ENCODE results near the gene QRSL1. TPM values are rescaled to one million over a fixed set of nuclear protein-coding genes. Genes with fewer than 3 reads are reported as not detected.
"Not testable (repeated sequence)": the region's sequence is repeated elsewhere in the genome, so short reads cannot be mapped to it uniquely, and the experiment has no call there.

QRSL1 gene
- total RNA-seq, 1 donor, result 12.5 TPM

GRCh38 chr6:106617302-106617701, 12.1 kb upstream of the QRSL1 start:
- no peak overlapping the region for H3K4me3 ChIP-seq (ENCODE audit: low read length)
- H3K9me3 ChIP-seq (ENCODE audit: low read depth, low read length), result no peaks in the 10 kb centered on the region
- no peaks in the 10 kb centered on the region for H3K4me1 ChIP-seq (ENCODE audit: insufficient read depth, low read length)
- no peaks in the 10 kb centered on the region for H3K27me3 ChIP-seq (ENCODE audit: insufficient read depth, low read length)

GRCh38 chr6:106617857-106618256, 11.5 kb upstream of the QRSL1 start:
- H3K4me1 ChIP-seq (ENCODE audit: insufficient read depth, low read length), result no peaks in the 10 kb centered on the region
- no peak overlapping the region for H3K4me3 ChIP-seq (ENCODE audit: low read length)
- no peaks in the 10 kb centered on the region for H3K9me3 ChIP-seq (ENCODE audit: low read depth, low read length)
- no peaks in the 10 kb centered on the region for H3K27me3 ChIP-seq (ENCODE audit: insufficient read depth, low read length)

- no peaks in the 10 kb centered on the region for H3K4me1 ChIP-seq (ENCODE audit: insufficient read depth, low read length)
- H3K9me3 ChIP-seq (ENCODE audit: low read depth, low read length), result no peaks in the 10 kb centered on the region
- no peaks in the 10 kb centered on the region for H3K27me3 ChIP-seq (ENCODE audit: insufficient read depth, low read length)
- H3K4me3 ChIP-seq (ENCODE audit: low read length), result no peak overlapping the region
Measured at GRCh38 chr6:106618324-106618723, 11.1 kb upstream of the QRSL1 start.

- H3K4me3 ChIP-seq (ENCODE audit: low read length), result no peak overlapping the region
- H3K9me3 ChIP-seq (ENCODE audit: low read depth, low read length), result no peaks in the 10 kb centered on the region
- H3K4me1 ChIP-seq (ENCODE audit: insufficient read depth, low read length), result no peaks in the 10 kb centered on the region
- H3K27me3 ChIP-seq (ENCODE audit: insufficient read depth, low read length), result no peaks in the 10 kb centered on the region
Measured at GRCh38 chr6:106619223-106619622, 10.2 kb upstream of the QRSL1 start.

- Histone ChIP-seq H3K4me3 (ENCODE audit: low read length) (no peak overlapping the region), H3K9me3 (ENCODE audit: low read depth, low read length) (no peaks in the 10 kb centered on the region), H3K27me3 (ENCODE audit: insufficient read depth, low read length) (no peaks in the 10 kb centered on the region), H3K4me1 (ENCODE audit: insufficient read depth, low read length) (no peaks in the 10 kb centered on the region)
Measured at GRCh38 chr6:106620931-106621672, 8.3 kb upstream of the QRSL1 start.

GRCh38 chr6:106622412-106622811, 7.0 kb upstream of the QRSL1 start:
- H3K4me3 ChIP-seq (ENCODE audit: low read length), result no peak overlapping the region
- no peaks in the 10 kb centered on the region for H3K27me3 ChIP-seq (ENCODE audit: insufficient read depth, low read length)
- no peaks in the 10 kb centered on the region for H3K4me1 ChIP-seq (ENCODE audit: insufficient read depth, low read length)
- H3K9me3 ChIP-seq (ENCODE audit: low read depth, low read length), result no peaks in the 10 kb centered on the region

- H3K9me3 ChIP-seq (ENCODE audit: low read depth, low read length), result no peaks in the 10 kb centered on the region
- no peaks in the 10 kb centered on the region for H3K27me3 ChIP-seq (ENCODE audit: insufficient read depth, low read length)
- H3K4me1 ChIP-seq (ENCODE audit: insufficient read depth, low read length), result peaks cover under 1% of the 10 kb centered on the region
- H3K4me3 ChIP-seq (ENCODE audit: low read length), result no peak overlapping the region
Measured at GRCh38 chr6:106623039-106623438, 6.3 kb upstream of the QRSL1 start.

GRCh38 chr6:106626485-106626884, 2.9 kb upstream of the QRSL1 start:
- Histone ChIP-seq H3K9me3 (ENCODE audit: low read depth, low read length) (no peaks in the 10 kb centered on the region), H3K27me3 (ENCODE audit: insufficient read depth, low read length) (no peaks in the 10 kb centered on the region), H3K4me1 (ENCODE audit: insufficient read depth, low read length) (peaks cover 22% of the 10 kb centered on the region), H3K4me3 (ENCODE audit: low read length) (no peak overlapping the region)

GRCh38 chr6:106627760-106628159, 1.6 kb upstream of the QRSL1 start:
- H3K4me3 ChIP-seq (ENCODE audit: low read length); H3K27me3 ChIP-seq (ENCODE audit: insufficient read depth, low read length); H3K9me3 ChIP-seq (ENCODE audit: low read depth, low read length): not testable (repeated sequence)
- peaks cover 22% of the 10 kb centered on the region for H3K4me1 ChIP-seq (ENCODE audit: insufficient read depth, low read length)

GRCh38 chr6:106628658-106629102, 698 bp upstream of the QRSL1 start:
- Histone ChIP-seq H3K4me3 (ENCODE audit: low read length) (peak overlapping the region; percentile 74), H3K9me3 (ENCODE audit: low read depth, low read length) (no peaks in the 10 kb centered on the region), H3K27me3 (ENCODE audit: insufficient read depth, low read length) (no peaks in the 10 kb centered on the region), H3K4me1 (ENCODE audit: insufficient read depth, low read length) (peaks cover 22% of the 10 kb centered on the region)

- Histone ChIP-seq H3K9me3 (ENCODE audit: low read depth, low read length) (no peaks in the 10 kb centered on the region), H3K4me3 (ENCODE audit: low read length) (peak overlapping the region; percentile 74), H3K27me3 (ENCODE audit: insufficient read depth, low read length) (no peaks in the 10 kb centered on the region), H3K4me1 (ENCODE audit: insufficient read depth, low read length) (peaks cover 22% of the 10 kb centered on the region)
Measured at GRCh38 chr6:106629859-106630163, 433 bp downstream of the QRSL1 start.

GRCh38 chr6:106630366-106630765, 988 bp downstream of the QRSL1 start:
- peaks cover 22% of the 10 kb centered on the region for H3K4me1 ChIP-seq (ENCODE audit: insufficient read depth, low read length)
- no peaks in the 10 kb centered on the region for H3K27me3 ChIP-seq (ENCODE audit: insufficient read depth, low read length)
- peak overlapping the region; percentile 74 for H3K4me3 ChIP-seq (ENCODE audit: low read length)
- no peaks in the 10 kb centered on the region for H3K9me3 ChIP-seq (ENCODE audit: low read depth, low read length)

GRCh38 chr6:106631346-106631745, 2.0 kb downstream of the QRSL1 start:
- H3K9me3 ChIP-seq (ENCODE audit: low read depth, low read length), result no peaks in the 10 kb centered on the region
- no peak overlapping the region for H3K4me3 ChIP-seq (ENCODE audit: low read length)
- H3K4me1 ChIP-seq (ENCODE audit: insufficient read depth, low read length), result peaks cover 27% of the 10 kb centered on the region
- H3K27me3 ChIP-seq (ENCODE audit: insufficient read depth, low read length), result no peaks in the 10 kb centered on the region

- H3K4me1 ChIP-seq (ENCODE audit: insufficient read depth, low read length), result peaks cover 44% of the 10 kb centered on the region
- H3K27me3 ChIP-seq (ENCODE audit: insufficient read depth, low read length), result no peaks in the 10 kb centered on the region
- H3K9me3 ChIP-seq (ENCODE audit: low read depth, low read length), result no peaks in the 10 kb centered on the region
- H3K4me3 ChIP-seq (ENCODE audit: low read length), result no peak overlapping the region
Measured at GRCh38 chr6:106634565-106634964, 5.2 kb downstream of the QRSL1 start.

GRCh38 chr6:106637051-106637716, 7.8 kb downstream of the QRSL1 start:
- H3K9me3 ChIP-seq (ENCODE audit: low read depth, low read length), result no peaks in the 10 kb centered on the region
- no peak overlapping the region for H3K4me3 ChIP-seq (ENCODE audit: low read length)
- no peaks in the 10 kb centered on the region for H3K27me3 ChIP-seq (ENCODE audit: insufficient read depth, low read length)
- peaks cover 36% of the 10 kb centered on the region for H3K4me1 ChIP-seq (ENCODE audit: insufficient read depth, low read length)
